ENCODE data around the gene CACNA1F. TPM values are rescaled to one million over a fixed set of nuclear protein-coding genes. Genes with fewer than 3 reads are reported as not detected.

The CACNA1F gene
- total RNA-seq, 1 donor from 2014 or later = 0.47 TPM

DNA sequence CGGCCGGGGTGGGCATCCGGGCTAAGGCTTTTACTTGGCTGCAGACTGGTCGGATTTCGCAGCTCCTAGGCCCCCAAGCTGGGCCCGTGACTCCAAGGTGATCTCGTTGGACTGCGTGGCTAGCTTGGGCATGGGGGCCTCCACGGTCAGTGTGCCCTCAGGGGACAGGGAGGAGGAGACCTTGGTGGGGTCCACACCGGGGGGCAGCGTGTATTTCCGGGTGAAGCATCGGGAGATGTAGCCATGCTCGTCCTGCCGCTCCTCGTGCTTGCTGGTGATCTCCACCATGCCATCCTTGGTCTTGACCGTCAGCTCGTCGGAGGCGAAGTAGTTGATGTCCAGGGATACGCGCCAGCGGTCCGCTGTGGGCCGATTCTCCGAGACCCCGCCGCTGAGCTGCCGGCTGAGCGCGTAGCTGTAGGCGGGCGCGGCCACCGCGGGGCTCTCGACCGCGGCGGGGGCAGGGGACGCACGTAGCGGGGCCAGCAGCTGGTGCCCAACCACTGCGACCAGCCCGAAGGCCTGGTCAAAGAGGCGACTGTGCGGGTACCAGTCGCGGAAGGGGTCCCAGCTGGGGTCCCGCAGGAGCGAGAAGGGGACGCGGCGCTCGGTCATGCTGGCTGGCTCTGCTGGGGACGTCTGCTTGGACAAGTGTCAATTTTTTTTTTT is 881 bp upstream of the CACNA1F start:
- TF ChIP-seq, protein P1, sequence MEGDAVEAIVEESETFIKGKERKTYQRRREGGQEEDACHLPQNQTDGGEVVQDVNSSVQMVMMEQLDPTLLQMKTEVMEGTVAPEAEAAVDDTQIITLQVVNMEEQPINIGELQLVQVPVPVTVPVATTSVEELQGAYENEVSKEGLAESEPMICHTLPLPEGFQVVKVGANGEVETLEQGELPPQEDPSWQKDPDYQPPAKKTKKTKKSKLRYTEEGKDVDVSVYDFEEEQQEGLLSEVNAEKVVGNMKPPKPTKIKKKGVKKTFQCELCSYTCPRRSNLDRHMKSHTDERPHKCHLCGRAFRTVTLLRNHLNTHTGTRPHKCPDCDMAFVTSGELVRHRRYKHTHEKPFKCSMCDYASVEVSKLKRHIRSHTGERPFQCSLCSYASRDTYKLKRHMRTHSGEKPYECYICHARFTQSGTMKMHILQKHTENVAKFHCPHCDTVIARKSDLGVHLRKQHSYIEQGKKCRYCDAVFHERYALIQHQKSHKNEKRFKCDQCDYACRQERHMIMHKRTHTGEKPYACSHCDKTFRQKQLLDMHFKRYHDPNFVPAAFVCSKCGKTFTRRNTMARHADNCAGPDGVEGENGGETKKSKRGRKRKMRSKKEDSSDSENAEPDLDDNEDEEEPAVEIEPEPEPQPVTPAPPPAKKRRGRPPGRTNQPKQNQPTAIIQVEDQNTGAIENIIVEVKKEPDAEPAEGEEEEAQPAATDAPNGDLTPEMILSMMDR (IDR thresholded peaks at IDR 0.05; ENCODE audit: partially characterized antibody, unreplicated experiment) = no peak
- Mint-ChIP-seq H3K4me1 (ENCODE audit: low read depth, unreplicated experiment) (no peaks in the 10 kb centered on the region), H3K27me3 (ENCODE audit: unreplicated experiment) (peaks cover 2% of the 10 kb centered on the region), H3K9me3 (ENCODE audit: unreplicated experiment) (peaks cover 4% of the 10 kb centered on the region), H3K36me3 (ENCODE audit: unreplicated experiment) (no peaks in the 10 kb centered on the region), H3K4me3 (ENCODE audit: unreplicated experiment) (no peak overlapping the region), H3K27ac (ENCODE audit: unreplicated experiment) (no peak overlapping the region)
- DNase-seq = no peak

DNA sequence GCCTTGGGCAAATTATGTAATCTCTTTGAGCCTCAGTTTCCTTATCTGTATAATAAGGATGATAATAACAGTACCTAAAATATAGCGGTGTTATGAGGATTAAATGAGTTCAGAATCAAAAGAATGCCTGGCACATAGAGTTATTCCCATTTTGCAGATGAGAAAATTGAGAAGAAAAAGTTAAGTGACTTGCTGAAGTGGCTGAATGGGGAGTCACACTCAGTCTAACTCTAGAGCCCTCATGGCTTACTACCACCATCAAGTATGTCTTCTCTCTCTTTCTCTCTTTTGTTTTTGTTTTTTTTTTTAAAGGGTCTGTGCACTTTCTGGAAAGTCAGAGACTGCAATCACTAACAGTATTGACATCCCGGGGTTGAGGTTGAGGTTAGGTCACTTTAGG is 615 bp downstream of the CACNA1F start:
- Mint-ChIP-seq H3K4me1 (ENCODE audit: low read depth, unreplicated experiment) (no peaks in the 10 kb centered on the region), H3K27me3 (ENCODE audit: unreplicated experiment) (peaks cover 2% of the 10 kb centered on the region), H3K36me3 (ENCODE audit: unreplicated experiment) (no peaks in the 10 kb centered on the region), H3K27ac (ENCODE audit: unreplicated experiment) (no peak overlapping the region), H3K9me3 (ENCODE audit: unreplicated experiment) (peaks cover 6% of the 10 kb centered on the region), H3K4me3 (ENCODE audit: unreplicated experiment) (no peak overlapping the region)
- DNase-seq = no peak
- TF ChIP-seq, protein P1 (IDR thresholded peaks at IDR 0.05; ENCODE audit: partially characterized antibody, unreplicated experiment) = no peak

DNA sequence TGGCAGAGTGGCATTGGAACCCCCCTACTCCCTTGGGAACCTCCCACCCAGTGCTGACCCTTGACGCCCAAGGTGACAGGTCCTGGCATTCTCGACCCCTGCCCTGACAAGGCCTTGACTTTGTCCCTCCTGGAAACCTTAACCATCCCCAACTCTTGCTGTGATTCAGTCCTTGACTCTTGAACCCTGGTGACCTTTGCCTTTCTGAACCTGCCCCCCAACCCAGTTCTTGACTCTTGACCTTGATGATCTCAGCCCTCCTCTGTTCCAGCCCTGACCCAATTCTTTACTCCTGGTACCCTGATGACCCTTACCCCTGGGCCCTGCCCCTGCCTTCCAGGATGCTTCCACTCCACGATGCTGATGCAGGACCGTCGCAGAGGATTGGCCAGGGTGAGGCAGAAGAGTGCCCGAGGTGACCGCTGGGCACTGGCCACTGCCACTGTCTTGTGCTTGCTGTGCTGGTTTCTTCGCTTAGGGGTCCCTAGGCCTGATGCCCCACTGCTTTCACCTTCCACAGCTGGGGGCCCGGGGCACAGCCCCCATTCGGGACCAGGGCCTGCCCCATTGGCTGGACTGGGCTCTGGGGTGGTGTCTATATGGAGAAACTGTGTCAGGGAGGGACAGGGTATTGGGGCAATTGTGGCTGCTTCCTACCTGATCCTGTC is 1.7 kb downstream of the CACNA1F start:
- TF ChIP-seq, protein P1 (IDR thresholded peaks at IDR 0.05; ENCODE audit: partially characterized antibody, unreplicated experiment) = no peak
- H3K4me3 Mint-ChIP-seq (ENCODE audit: unreplicated experiment) = peak overlapping the region; percentile 74
- H3K36me3 Mint-ChIP-seq (ENCODE audit: unreplicated experiment) = no peaks in the 10 kb centered on the region
- no peaks in the 10 kb centered on the region for H3K27me3 Mint-ChIP-seq (ENCODE audit: unreplicated experiment)
- no peak for DNase-seq
- H3K27ac Mint-ChIP-seq (ENCODE audit: unreplicated experiment) = no peak overlapping the region
- peaks cover 7% of the 10 kb centered on the region for H3K9me3 Mint-ChIP-seq (ENCODE audit: unreplicated experiment)
- no peaks in the 10 kb centered on the region for H3K4me1 Mint-ChIP-seq (ENCODE audit: low read depth, unreplicated experiment)

DNA sequence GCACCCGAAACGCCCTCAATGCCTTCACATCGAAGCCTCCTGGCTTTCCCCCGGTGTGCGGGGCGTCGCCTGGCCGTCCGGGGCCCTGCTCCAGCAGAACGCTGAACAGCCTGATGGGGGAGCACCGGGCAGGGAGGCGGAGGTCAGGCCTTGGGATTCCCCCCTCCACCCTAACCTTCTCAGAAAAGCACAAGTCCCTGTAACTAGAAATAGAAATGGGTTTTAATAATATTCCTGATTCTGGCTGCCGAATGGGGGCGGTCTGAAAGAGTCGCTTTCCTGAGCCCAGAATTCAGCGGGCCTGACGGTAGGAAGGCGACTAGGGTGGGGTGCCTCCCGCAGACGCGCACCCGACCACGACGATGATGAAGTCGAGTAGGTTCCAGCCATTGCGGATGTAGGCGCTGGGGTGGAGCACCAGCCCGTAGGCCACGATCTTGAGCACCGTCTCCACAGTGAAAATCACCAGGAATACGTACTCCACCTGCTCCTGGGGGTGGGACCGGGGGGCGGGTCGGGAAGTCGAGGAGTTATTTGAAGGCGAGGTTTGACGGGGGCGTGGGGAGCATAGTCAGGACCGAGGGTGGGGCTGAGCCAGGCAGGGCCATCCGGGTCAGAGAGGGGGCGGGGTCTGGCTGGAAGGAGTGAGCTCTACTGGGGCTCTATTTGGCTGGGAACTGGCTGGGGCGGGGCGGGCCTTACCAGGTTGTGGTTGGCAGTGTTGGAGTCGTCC is 2.5 kb downstream of the CACNA1F start:
- no peaks in the 10 kb centered on the region for H3K27me3 Mint-ChIP-seq (ENCODE audit: unreplicated experiment)
- H3K27ac Mint-ChIP-seq (ENCODE audit: unreplicated experiment) = peak overlapping the region; percentile 52
- TF ChIP-seq, protein P1 (IDR thresholded peaks at IDR 0.05; ENCODE audit: partially characterized antibody, unreplicated experiment) = no peak
- peak; percentile 74 for DNase-seq
- H3K4me1 Mint-ChIP-seq (ENCODE audit: low read depth, unreplicated experiment) = no peaks in the 10 kb centered on the region
- H3K4me3 Mint-ChIP-seq (ENCODE audit: unreplicated experiment) = peak overlapping the region; percentile 74
- no peaks in the 10 kb centered on the region for H3K36me3 Mint-ChIP-seq (ENCODE audit: unreplicated experiment)
- H3K9me3 Mint-ChIP-seq (ENCODE audit: unreplicated experiment) = peaks cover 7% of the 10 kb centered on the region

All from glutamatergic neuron (in vitro differentiated cells).